SK-MEL-5 (cell line): Measurements from ENCODE around the gene ATG12. TPM values are rescaled to one million over a fixed set of nuclear protein-coding genes. Genes with fewer than 3 reads are reported as not detected.
"Not testable (repeated sequence)": the region's sequence is repeated elsewhere in the genome, so short reads cannot be mapped to it uniquely, and the experiment has no call there.

ENCODE experiments used
- DNase-seq: peaks from one replicate; pipeline ENCODE4 v3.0.0-alpha.2; 2016; ENCODE audit warnings: low read depth, low spot score
- in situ Hi-C: cut with HindIII; loops from 2 replicates; pipeline ENCODE4 v1.10.0; 2016; ENCODE audit warnings: low sequenced_read_pairs, high pct_unique_total_duplicates, low pct_unique_long_range_greater_than_20kb
- polyA plus RNA-seq, 2 experiments: library from polyadenylated mRNA; depleted of rRNA; stranded (reverse); fragments of >200 nt; gene quantifications; 2 replicates each; pipeline ENCODE4 v1.2.3, GENCODE V29; 2015
- total RNA-seq: library from RNA; depleted of rRNA; stranded (reverse); fragments of >200 nt; shearing (Covaris generic); gene quantifications from 2 replicates; pipeline ENCODE4 v1.2.3, GENCODE V29; 2014; rRNA removed

ATG12 gene
- 52.0 and 65.1 TPM in 2 replicates for total RNA-seq
- 26.4 and 27.6 TPM in 2 replicates for polyA plus RNA-seq (2015; cell fraction: cytosol; rRNA removed)
- polyA plus RNA-seq (2015; cell fraction: nucleus; rRNA removed): 99.3 and 136 TPM in 2 replicates

GRCh38 chr5:115841382-115842088 lies at the start of gene ATG12, which contains the start of gene AP3S1:
Gene ATG12 (minus strand): TSS chr5:115841565. CDS start chr5:115841552, 13 bp downstream.
Gene AP3S1 (plus strand): TSS chr5:115841935. CDS start chr5:115842038, 103 bp downstream.
- peak; percentile 94 for DNase-seq
- in situ Hi-C loops: no loop called here

- DNase-seq: peak; percentile 47
- in situ Hi-C loops: no loop called here
Measured at GRCh38 chr5:115888027-115888426, 46.7 kb upstream of the ATG12 start.

GRCh38 chr5:115885208-115885607 lies 43.8 kb upstream of the ATG12 start:
- in situ Hi-C loops: not testable (repeated sequence)

GRCh38 chr5:115884704-115885103 lies 43.3 kb upstream of the ATG12 start:
- no peak for DNase-seq
- in situ Hi-C loops: no loop called here

More at GRCh38 chr5:115885208-115885607, 43.8 kb upstream of the ATG12 start:
- DNase-seq: not testable (repeated sequence)

- DNase-seq, in situ Hi-C loops: not testable (repeated sequence)
Measured at GRCh38 chr5:115882434-115882833, 41.1 kb upstream of the ATG12 start.

GRCh38 chr5:115877342-115877741 lies 36.0 kb upstream of the ATG12 start:
- DNase-seq, in situ Hi-C loops: not testable (repeated sequence)

- DNase-seq: peak; percentile 43
- in situ Hi-C loops: no loop called here
Measured at GRCh38 chr5:115875447-115875846, 34.1 kb upstream of the ATG12 start.

- in situ Hi-C loops: no loop called here
- DNase-seq: no peak
Measured at GRCh38 chr5:115873392-115873791, 32.0 kb upstream of the ATG12 start.

- no peak for DNase-seq
- in situ Hi-C loops: no loop called here
Measured at GRCh38 chr5:115872447-115872846, 31.1 kb upstream of the ATG12 start.

- in situ Hi-C loops: no loop called here
- no peak for DNase-seq
Measured at GRCh38 chr5:115869256-115869795, 28.0 kb upstream of the ATG12 start.

- in situ Hi-C loops: no loop called here
- DNase-seq: no peak
Measured at GRCh38 chr5:115859378-115859777, 18.0 kb upstream of the ATG12 start.

GRCh38 chr5:115858396-115858795 lies 17.0 kb upstream of the ATG12 start:
- in situ Hi-C loops: no loop called here

GRCh38 chr5:115857626-115858349 lies 16.4 kb upstream of the ATG12 start:
- DNase-seq: peak; percentile 92
- in situ Hi-C loops: no loop called here

More at GRCh38 chr5:115858396-115858795, 17.0 kb upstream of the ATG12 start:
- DNase-seq: no peak

- no peak for DNase-seq
- in situ Hi-C loops: no loop called here
Measured at GRCh38 chr5:115857057-115857479, 15.7 kb upstream of the ATG12 start.

GRCh38 chr5:115855959-115856358 lies 14.6 kb upstream of the ATG12 start:
- DNase-seq: no peak
- in situ Hi-C loops: no loop called here

- no peak for DNase-seq
- in situ Hi-C loops: no loop called here
Measured at GRCh38 chr5:115854139-115854538, 12.8 kb upstream of the ATG12 start.

GRCh38 chr5:115850744-115851416 lies 9.5 kb upstream of the ATG12 start:
- in situ Hi-C loops: no loop called here
- DNase-seq: no peak
